GM19035 (cell line): Measurements from ENCODE around the gene USF3.

Source experiments
- ATAC-seq: cut with Tn5 transposase; IDR thresholded peaks from one replicate; pipeline ENCODE4 v1.9.1; 2021; ENCODE audit not compliant: unreplicated experiment

Gene USF3

GRCh38 chr3:113698956-113699355 lies 2.5 kb upstream of the USF3 start:
- ATAC-seq, result no peak

DNA sequence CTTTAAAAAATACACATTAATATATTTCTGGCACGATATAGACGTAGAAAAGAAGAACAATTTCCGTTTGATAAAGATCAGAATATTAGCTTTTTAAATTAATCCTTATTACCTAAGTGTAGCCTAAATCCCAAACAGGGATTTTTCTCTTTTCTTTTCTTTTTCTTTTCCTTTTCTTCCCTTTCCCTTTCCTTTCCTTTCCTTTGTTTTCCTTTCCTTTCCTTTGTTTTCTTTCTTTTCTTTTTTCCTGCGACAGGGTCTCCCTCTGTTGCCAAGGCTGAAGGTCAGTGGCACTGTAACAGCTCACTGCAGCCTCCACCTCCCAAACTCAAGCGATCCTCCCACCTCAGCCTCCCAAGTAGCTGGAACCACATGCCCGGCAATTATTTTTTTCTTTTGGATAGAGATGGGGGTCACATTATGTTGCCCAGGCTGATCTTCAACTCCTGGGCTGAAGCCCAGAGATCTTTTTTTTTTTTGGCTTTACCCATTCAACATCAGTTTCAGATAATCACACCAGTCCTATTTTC lies 1.8 kb upstream of the USF3 start:
- ATAC-seq, result no peak

GRCh38 chr3:113697500-113698090 lies 1.2 kb upstream of the USF3 start:
- no peak for ATAC-seq

DNA sequence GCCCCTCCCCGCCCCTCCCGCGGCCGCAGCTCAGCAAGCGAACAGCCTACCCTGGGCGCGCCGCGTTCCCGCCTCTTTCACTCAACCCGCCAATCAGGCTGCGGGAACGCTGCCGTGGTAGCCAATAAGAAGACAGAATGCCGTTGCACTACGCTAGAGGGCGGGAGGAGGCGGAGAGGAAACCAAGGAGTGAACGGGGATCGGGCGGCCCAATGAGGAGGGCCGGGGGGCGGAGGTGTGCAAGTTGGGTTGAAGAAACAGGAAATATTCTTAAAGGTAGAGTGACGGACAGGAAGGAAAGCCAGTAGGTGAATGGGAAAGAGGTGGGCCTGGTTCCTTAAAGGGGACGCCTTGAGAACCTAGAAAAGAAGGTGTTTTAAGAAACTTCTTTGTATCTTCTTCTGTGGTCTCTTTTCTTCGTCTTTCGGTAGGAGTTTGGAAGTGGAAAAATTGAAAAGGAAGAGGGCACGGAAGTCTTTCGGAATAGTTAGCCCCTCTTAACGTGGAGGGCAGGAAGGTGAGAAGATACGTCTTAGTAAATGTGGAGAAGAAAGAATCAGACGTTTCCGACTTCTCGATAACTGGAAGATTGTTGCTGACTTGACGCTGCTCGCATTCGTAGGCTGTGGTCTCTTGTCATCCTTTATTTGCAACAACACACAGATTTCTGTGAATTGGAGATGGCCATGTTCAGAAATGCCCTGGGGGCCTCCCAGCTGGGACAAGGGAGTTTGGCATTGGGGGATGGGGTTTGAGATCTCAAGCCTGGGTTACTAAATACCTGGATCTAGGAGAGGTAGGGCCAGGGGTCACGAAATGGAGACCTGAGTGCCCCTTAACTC lies 437 bp upstream of the USF3 start:
- ATAC-seq, result peak; percentile 94

- ATAC-seq, result no peak
These were observed 1.0 kb downstream of the USF3 start for GRCh38 chr3:113695431-113695785.

GRCh38 chr3:113690482-113690881 lies 6.0 kb downstream of the USF3 start:
- ATAC-seq, result no peak

DNA sequence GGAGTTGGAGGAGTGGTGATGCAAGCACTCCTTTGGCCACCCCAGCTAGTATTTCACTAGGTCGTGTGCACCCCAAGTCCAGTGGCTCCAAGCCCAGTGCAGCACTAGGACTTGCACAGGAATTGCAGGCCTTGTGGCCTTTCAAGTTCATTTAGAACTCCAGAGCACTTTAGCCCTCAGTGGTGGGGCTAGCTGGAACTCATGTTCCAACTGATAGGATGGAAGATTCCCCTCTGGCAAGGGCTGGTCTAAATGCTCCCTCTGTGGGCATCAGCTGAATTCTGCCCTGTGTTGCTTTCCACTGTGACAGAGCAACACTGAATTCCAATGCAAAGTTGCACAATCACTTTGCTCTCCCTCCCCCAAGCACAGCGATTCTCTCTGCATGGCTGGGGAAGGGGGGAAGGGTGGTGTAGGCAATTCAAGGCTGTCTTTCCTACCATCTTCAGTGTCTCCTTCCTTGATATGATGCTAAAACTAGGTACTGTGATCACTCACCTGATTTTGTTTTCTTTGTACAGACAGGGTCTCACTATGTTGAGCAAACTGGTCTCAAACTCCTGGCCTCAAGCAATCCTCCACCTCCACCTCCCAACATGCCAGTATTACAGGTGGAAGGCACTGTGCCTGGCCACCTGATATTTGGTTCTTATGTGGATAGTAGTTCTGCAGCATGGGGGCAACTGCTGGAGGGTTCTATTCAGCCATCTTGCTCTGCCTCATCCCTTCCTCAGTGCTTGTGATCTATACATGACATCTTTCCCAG lies 10.3 kb downstream of the USF3 start:
- ATAC-seq, result no peak

DNA sequence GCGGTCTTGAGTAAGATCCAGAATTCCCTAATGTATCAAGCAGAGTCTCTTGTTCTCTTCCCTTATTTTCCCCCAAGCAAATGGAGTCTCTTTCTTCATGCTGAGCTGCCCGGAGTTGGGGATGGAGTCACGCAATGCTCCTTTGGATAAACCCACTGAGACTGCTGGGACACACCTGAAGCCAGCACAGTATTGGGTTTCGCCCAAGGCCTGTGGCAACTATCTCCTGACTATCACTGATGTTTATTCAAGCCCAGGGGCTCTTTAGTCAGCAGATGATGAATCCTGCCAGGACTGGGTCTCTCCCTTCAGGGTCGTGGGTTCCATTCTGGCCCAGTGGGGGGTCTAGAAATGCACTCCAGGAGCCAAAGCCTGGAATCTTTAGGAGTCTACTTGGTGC lies 11.3 kb downstream of the USF3 start:
- ATAC-seq, result no peak

- no peak for ATAC-seq
These were observed 12.1 kb downstream of the USF3 start for GRCh38 chr3:113684271-113684819.

DNA sequence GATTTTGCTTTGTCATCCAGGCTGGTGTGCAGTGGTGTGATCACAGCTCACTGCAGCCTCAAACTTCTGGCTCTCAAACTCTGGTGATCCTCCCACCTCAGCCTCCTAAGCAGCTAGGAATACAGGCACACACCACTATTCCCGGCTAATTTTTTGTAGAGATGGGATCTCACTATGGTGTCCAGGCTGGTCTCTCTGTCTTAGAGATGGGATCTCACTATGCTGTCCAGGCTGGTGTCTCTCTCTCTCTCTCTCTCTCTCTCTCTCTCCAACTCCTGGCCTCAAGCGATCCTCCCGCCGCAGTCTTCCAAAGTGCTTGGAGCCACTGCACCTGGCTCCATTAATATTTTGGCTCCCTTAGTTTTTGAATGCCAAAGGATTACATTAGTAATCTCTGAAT lies 17.7 kb downstream of the USF3 start:
- ATAC-seq, result no peak

- no peak for ATAC-seq
These were observed 18.7 kb downstream of the USF3 start for GRCh38 chr3:113677737-113678136.

DNA sequence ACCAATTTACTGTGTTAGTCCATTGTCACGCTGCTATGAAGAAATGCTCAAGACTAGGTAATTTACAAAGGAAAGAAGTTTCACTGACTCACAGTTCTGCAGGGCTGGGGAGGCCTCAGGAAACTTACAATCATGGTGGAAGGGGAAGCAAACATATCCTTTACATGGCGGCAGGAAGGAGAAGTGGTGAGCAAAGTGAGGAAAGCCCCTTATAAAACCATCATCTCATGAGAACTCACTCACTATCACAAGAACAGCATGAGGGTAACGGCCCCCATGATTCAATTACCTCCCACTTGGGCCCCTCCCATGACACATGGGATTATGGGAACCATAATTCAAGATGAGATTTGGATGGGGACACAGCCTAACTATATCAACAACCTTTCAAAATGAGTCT lies 20.2 kb downstream of the USF3 start:
- no peak for ATAC-seq

DNA sequence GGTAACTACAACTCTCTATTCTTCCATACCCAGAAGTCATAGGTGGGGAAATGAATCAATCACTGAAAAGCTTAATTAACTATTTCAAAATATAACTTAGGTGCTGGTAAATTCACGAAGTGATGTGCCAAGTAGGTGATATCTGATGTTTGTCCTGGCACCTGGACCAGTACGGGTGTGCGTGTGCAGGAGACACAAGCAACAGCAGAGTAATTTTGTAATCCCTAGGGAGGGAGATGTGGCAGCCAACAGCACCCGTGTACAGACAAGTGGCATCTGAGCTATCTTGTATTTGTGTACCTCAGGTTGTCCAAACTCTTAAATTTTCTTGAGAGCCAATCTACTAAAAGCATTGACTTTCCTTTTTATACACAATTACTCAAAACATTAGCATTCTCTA lies 22.8 kb downstream of the USF3 start:
- ATAC-seq, result no peak

GRCh38 chr3:113668015-113668414 lies 28.4 kb downstream of the USF3 start:
- ATAC-seq, result no peak

- ATAC-seq, result no peak
These were observed 31.8 kb downstream of the USF3 start for GRCh38 chr3:113664523-113665094.

DNA sequence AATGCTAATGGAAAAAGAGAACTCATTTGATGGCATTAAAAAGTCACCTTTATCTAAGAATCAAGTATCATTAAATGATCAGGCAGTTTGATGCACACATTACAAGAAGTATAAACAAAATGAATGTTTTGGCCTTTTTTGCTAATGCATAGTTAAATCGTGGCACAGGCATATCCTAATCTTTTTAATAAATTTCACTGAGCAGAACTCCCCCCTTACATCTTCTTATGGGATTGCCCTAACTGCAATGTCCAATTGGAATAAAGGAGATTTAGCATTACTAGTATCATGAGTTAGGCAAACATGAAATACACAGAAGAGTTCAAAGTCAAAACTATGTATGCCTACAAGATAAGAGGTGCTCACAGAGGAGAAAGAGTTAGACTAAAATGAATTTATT lies 32.7 kb downstream of the USF3 start:
- ATAC-seq, result no peak

GRCh38 chr3:113663324-113663750 lies 33.1 kb downstream of the USF3 start:
- ATAC-seq, result no peak

DNA sequence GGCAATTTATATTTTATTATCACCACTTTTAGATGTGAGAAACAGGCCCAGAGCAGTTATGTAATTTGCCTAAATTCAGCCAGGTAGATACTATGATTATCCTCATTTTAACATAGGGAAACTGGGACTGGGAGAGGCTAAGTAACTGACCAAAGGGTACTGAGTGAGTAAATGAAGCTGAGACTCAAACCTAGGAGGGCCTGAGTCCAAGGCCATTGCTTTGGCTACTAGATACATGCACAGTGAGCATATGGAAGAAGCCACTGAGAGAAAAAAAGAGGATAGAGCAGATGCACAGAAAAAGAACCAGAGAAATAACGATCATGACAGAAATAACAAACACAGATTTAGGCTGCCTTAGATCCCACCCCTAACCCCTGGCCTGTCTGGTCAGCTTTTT lies 33.6 kb downstream of the USF3 start:
- ATAC-seq, result no peak

DNA sequence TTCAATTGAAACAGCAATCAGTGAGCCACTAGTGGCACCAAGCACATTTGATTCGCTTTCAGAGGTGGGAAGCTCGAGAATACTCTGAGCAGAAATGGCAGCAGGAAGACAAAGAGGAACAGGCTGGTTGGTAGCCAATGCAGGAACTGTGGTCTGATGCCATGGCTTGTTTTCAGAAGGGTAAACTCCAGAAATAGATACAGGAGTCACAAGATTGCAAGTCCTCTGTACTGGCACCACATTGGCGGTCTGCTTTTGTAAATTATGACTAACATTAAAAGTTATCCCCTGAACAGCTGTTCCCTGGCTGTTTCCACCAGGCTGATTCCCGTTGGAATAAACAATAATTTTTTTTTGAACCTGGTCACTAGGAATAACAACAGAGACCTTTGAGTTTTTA lies 35.5 kb downstream of the USF3 start:
- ATAC-seq, result no peak

DNA sequence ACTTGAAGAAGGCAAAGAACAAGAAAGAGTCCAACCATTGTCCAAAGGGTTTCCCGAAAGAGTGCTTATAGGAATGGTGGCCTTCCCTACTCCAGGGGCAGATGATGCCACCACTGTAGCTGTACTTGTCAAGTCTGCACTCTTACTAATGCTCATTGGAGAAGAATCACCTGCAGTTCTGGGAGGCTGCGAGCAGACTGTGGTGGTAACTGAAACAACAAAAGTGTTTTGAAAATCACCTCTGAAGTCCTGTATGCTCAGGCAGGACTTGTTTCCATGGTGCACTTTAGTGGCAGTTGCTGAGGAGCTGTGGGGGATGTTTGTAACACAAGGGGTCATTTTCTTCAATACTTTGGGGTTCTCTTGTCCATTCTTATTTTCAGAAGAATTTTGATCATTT lies 36.0 kb downstream of the USF3 start:
- no peak for ATAC-seq

GRCh38 chr3:113659996-113660395 lies 36.4 kb downstream of the USF3 start:
- no peak for ATAC-seq
